LHCN-M2 (cell line): ENCODE measurements around the gene PTMA. TPM values are rescaled to one million over a fixed set of nuclear protein-coding genes. Genes with fewer than 3 reads are reported as not detected.
"Not testable (repeated sequence)": the region's sequence is repeated elsewhere in the genome, so short reads cannot be mapped to it uniquely, and the experiment has no call there.

Experiments
- DNase-seq: peaks from one replicate; pipeline ENCODE4 v3.0.0-alpha.2; 2012; ENCODE audit warnings: low read depth
- total RNA-seq: library from RNA; depleted of rRNA; stranded (reverse); fragments of >200 nt; gene quantifications from 2 replicates; pipeline ENCODE4 v1.2.3, GENCODE V29; 2014

Gene PTMA
- total RNA-seq, 1 experiment from 2014 or later = 882 TPM

GRCh38 chr2:231715988-231716616 lies 7.8 kb downstream of the PTMA start:
- no peak for DNase-seq

- DNase-seq = no peak
Measured at GRCh38 chr2:231716666-231717280, 8.4 kb downstream of the PTMA start.

GRCh38 chr2:231717281-231718171 lies 9.2 kb downstream of the PTMA start:
- DNase-seq = no peak

- DNase-seq = no peak
Measured at GRCh38 chr2:231718799-231719198, 10.5 kb downstream of the PTMA start.

- DNase-seq = no peak
Measured at GRCh38 chr2:231720292-231720986, 12.1 kb downstream of the PTMA start.

GRCh38 chr2:231720987-231721966 lies 13.0 kb downstream of the PTMA start:
- no peak for DNase-seq

GRCh38 chr2:231722721-231723307 lies 14.5 kb downstream of the PTMA start:
- DNase-seq = no peak

- no peak for DNase-seq
Measured at GRCh38 chr2:231725476-231725875, 17.2 kb downstream of the PTMA start.

GRCh38 chr2:231726276-231726675 lies 18.0 kb downstream of the PTMA start:
- no peak for DNase-seq

- DNase-seq = no peak
Measured at GRCh38 chr2:231727621-231728020, 19.3 kb downstream of the PTMA start.

GRCh38 chr2:231732604-231733003 lies 24.3 kb downstream of the PTMA start:
- DNase-seq = no peak

GRCh38 chr2:231737761-231738160 lies 29.4 kb downstream of the PTMA start:
- no peak for DNase-seq

GRCh38 chr2:231743376-231744116 lies 35.2 kb downstream of the PTMA start:
- DNase-seq = no peak

GRCh38 chr2:231745303-231746038 lies 37.1 kb downstream of the PTMA start:
- DNase-seq = no peak

- DNase-seq = not testable (repeated sequence)
Measured at GRCh38 chr2:231748153-231748896, 40.0 kb downstream of the PTMA start.

GRCh38 chr2:231749016-231749415 lies 40.7 kb downstream of the PTMA start:
- not testable (repeated sequence) for DNase-seq

- DNase-seq = no peak
Measured at GRCh38 chr2:231751042-231751815, 42.9 kb downstream of the PTMA start.
